Neural crest cell (in vitro differentiated cells): ENCODE results near the gene PCDHGB3. TPM values are rescaled to one million over a fixed set of nuclear protein-coding genes. Genes with fewer than 3 reads are reported as not detected.
"Not testable (repeated sequence)": the region's sequence is repeated elsewhere in the genome, so short reads cannot be mapped to it uniquely, and the experiment has no call there.

ENCODE experiments used
- DNase-seq: peaks from one replicate; pipeline ENCODE4 v3.0.0; 2021; ENCODE audit warnings: low read depth, mixed read lengths, low spot score
- H3K27ac Mint-ChIP-seq: one replicate; pipeline ENCODE4 v1.8.0; 2021; ENCODE audit warnings: mild to moderate bottlenecking, mixed read lengths; ENCODE audit not compliant: unreplicated experiment
- H3K27me3 Mint-ChIP-seq: 2 replicates; pipeline ENCODE4 v1.8.0; 2021; ENCODE audit warnings: low read depth, mild to moderate bottlenecking, mixed read lengths
- H3K36me3 Mint-ChIP-seq: 2 replicates; pipeline ENCODE4 v1.8.0; 2021; ENCODE audit warnings: low read depth, mild to moderate bottlenecking, mixed read lengths
- H3K4me1 Mint-ChIP-seq: 2 replicates; pipeline ENCODE4 v1.8.0; 2021; ENCODE audit warnings: mixed read lengths
- H3K4me3 Mint-ChIP-seq: one replicate; pipeline ENCODE4 v1.8.0; 2021; ENCODE audit warnings: mild to moderate bottlenecking, mixed read lengths
- H3K9me3 Mint-ChIP-seq: 2 replicates; pipeline ENCODE4 v1.8.0; 2021; ENCODE audit warnings: mixed read lengths
- total RNA-seq: library from RNA; stranded (reverse); gene quantifications from 2 replicates; pipeline ENCODE4 v1.2.1, GENCODE V29; 2021
- TF ChIP-seq, protein P1 (sequence below): fragments of 200-600 bp; sonication (generic); conservative IDR thresholded peaks from 2 replicates; pipeline ENCODE4 v1.5.0; 2021; ENCODE audit warnings: antibody characterized with exemption, mild to moderate bottlenecking

Gene PCDHGB3
- total RNA-seq, 1 donor from 2014 or later: 0.51 TPM

- H3K27me3 Mint-ChIP-seq: peaks cover 16% of the 10 kb centered on the region
- DNase-seq: peak; percentile 81
- peak within 1 kb of the TSS; percentile 91 for H3K4me3 Mint-ChIP-seq
- H3K27ac Mint-ChIP-seq: peak within 1 kb of the TSS; percentile 97
- peaks cover 34% of the 10 kb centered on the region for H3K9me3 Mint-ChIP-seq
- peaks cover 30% of the 10 kb centered on the region for H3K4me1 Mint-ChIP-seq
- TF ChIP-seq, protein P1, sequence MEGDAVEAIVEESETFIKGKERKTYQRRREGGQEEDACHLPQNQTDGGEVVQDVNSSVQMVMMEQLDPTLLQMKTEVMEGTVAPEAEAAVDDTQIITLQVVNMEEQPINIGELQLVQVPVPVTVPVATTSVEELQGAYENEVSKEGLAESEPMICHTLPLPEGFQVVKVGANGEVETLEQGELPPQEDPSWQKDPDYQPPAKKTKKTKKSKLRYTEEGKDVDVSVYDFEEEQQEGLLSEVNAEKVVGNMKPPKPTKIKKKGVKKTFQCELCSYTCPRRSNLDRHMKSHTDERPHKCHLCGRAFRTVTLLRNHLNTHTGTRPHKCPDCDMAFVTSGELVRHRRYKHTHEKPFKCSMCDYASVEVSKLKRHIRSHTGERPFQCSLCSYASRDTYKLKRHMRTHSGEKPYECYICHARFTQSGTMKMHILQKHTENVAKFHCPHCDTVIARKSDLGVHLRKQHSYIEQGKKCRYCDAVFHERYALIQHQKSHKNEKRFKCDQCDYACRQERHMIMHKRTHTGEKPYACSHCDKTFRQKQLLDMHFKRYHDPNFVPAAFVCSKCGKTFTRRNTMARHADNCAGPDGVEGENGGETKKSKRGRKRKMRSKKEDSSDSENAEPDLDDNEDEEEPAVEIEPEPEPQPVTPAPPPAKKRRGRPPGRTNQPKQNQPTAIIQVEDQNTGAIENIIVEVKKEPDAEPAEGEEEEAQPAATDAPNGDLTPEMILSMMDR: peak; percentile 82
- peaks cover 49% of the 10 kb centered on the region for H3K36me3 Mint-ChIP-seq
These were observed 37.9 kb downstream of the PCDHGB3 start, which contains the start of gene PCDHGB6 for GRCh38 chr5:141407790-141408505. Gene PCDHGB6, plus strand, starts transcription at chr5:141408021. Its CDS starts 182 bp downstream, at chr5:141408203.

GRCh38 chr5:141409598-141410306 lies 39.7 kb downstream of the PCDHGB3 start:
- TF ChIP-seq, protein P1: no peak
- DNase-seq: no peak
- Mint-ChIP-seq H3K36me3 (peaks cover 62% of the 10 kb centered on the region), H3K4me1 (peaks cover 44% of the 10 kb centered on the region), H3K27ac (no peak overlapping the region), H3K4me3 (peak overlapping the region; percentile 81), H3K27me3 (peaks cover 22% of the 10 kb centered on the region), H3K9me3 (peaks cover 33% of the 10 kb centered on the region)

DNA sequence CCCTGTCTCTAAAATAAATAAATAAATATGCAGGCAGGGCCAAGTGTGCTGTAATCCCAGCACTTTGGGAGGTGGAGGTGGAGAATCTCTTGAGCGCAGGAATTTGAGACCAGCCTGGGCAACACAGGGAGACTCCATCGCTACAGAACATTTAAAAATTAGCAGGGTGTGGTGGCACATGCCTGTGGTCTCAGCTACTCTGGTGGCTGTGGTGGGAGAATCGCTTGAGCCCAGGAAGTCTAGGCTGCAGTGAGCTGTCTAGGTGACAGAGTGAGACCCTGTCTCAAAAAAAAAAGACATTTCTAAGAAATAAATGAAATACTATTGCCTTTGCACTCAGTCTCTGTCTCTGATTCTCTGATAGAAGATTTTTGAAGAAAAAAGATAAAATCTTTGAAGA lies 41.5 kb downstream of the PCDHGB3 start:
- Mint-ChIP-seq H3K36me3 (peaks cover 69% of the 10 kb centered on the region), H3K4me1 (peaks cover 44% of the 10 kb centered on the region), H3K27me3 (peaks cover 22% of the 10 kb centered on the region), H3K9me3 (peaks cover 32% of the 10 kb centered on the region), H3K4me3 (peak overlapping the region; percentile 31), H3K27ac (no peak overlapping the region)
- DNase-seq: no peak
- TF ChIP-seq, protein P1: no peak

DNA sequence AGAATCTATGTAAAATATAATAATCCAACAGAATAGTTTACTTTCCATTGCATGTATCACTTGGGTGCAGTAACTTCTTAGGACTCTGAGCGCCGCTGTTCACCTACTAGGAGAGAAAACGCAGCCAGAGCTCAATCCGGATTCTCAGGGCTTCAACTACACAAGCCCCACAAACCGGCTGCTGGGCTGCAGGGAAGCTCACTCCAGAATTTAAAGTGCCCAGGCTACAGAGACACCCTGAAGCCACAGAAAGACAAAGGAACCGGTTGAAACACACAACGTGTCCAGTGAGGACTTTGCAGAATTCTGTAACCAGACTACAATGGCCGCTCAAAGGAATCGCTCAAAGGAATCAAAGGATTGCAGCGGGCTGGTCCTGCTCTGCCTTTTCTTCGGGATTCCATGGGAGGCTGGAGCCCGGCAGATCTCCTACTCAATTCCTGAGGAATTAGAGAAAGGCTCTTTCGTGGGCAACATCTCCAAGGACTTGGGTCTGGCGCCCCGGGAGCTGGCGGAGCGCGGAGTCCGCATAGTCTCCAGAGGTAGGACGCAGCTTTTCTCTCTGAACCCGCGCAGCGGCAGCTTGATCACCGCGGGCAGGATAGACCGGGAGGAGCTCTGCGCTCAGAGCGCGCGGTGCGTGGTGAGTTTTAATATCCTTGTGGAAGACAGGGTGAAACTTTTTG lies 43.0 kb downstream of the PCDHGB3 start, which contains the start of gene PCDHGA10:
Gene PCDHGA10 (plus strand): TSS at position 134 of the 686 bp plus-strand sequence. CDS start 189 bp downstream, at position 323.
- H3K4me1 Mint-ChIP-seq: peaks cover 38% of the 10 kb centered on the region
- peak within 1 kb of the TSS; percentile 75 for H3K27ac Mint-ChIP-seq
- peaks cover 73% of the 10 kb centered on the region for H3K36me3 Mint-ChIP-seq
- peaks cover 22% of the 10 kb centered on the region for H3K27me3 Mint-ChIP-seq
- DNase-seq: peak; percentile 37
- peak within 1 kb of the TSS; percentile 94 for H3K4me3 Mint-ChIP-seq
- TF ChIP-seq, protein P1: peak; percentile 76
- H3K9me3 Mint-ChIP-seq: peaks cover 34% of the 10 kb centered on the region

GRCh38 chr5:141413540-141414069 lies 43.6 kb downstream of the PCDHGB3 start:
- peaks cover 73% of the 10 kb centered on the region for H3K36me3 Mint-ChIP-seq
- peaks cover 36% of the 10 kb centered on the region for H3K9me3 Mint-ChIP-seq
- no peak for DNase-seq

GRCh38 chr5:141414548-141415274 lies 44.7 kb downstream of the PCDHGB3 start:
- Mint-ChIP-seq H3K36me3 (peaks cover 70% of the 10 kb centered on the region), H3K9me3 (peaks cover 35% of the 10 kb centered on the region), H3K4me1 (peaks cover 28% of the 10 kb centered on the region), H3K27me3 (peaks cover 21% of the 10 kb centered on the region), H3K4me3 (peak overlapping the region; percentile 79)
- not testable (repeated sequence) for DNase-seq, H3K27ac Mint-ChIP-seq

More at GRCh38 chr5:141413540-141414069, 43.6 kb downstream of the PCDHGB3 start:
- Mint-ChIP-seq H3K4me1 (peaks cover 33% of the 10 kb centered on the region), H3K27ac (peak overlapping the region; percentile 75), H3K27me3 (peaks cover 22% of the 10 kb centered on the region), H3K4me3 (peak overlapping the region; percentile 94)
- TF ChIP-seq, protein P1: no peak

GRCh38 chr5:141415275-141415618 lies 45.2 kb downstream of the PCDHGB3 start:
- H3K4me1 Mint-ChIP-seq: peaks cover 26% of the 10 kb centered on the region
- H3K9me3 Mint-ChIP-seq: peaks cover 36% of the 10 kb centered on the region
- not testable (repeated sequence) for DNase-seq

More at GRCh38 chr5:141415275-141415618, 45.2 kb downstream of the PCDHGB3 start:
- H3K27ac Mint-ChIP-seq: not testable (repeated sequence)
- Mint-ChIP-seq H3K27me3 (peaks cover 19% of the 10 kb centered on the region), H3K4me3 (peak overlapping the region; percentile 66), H3K36me3 (peaks cover 72% of the 10 kb centered on the region)
